Nephron (organoid): ENCODE results near the gene PCYT1A.

Experiments used
- H3K27ac Mint-ChIP-seq, 3 experiments: 2 replicates each; pipeline ENCODE4 v1.8.0; 2020; ENCODE audit warnings: mixed read lengths in 3 of 3, mild to moderate bottlenecking in 2 of 3, moderate library complexity in 1 of 3
- H3K27me3 Mint-ChIP-seq: 2 replicates; pipeline ENCODE4 v1.8.0; 2021; ENCODE audit warnings: low read depth, mild to moderate bottlenecking, moderate library complexity, mixed read lengths
- H3K36me3 Mint-ChIP-seq: 2 replicates; pipeline ENCODE4 v1.8.0; 2020; ENCODE audit warnings: low read depth, mixed read lengths
- H3K4me1 Mint-ChIP-seq: 2 replicates; pipeline ENCODE4 v1.8.0; 2020; ENCODE audit warnings: mixed read lengths
- H3K4me3 Mint-ChIP-seq, 3 experiments: 2 replicates each; pipeline ENCODE4 v1.8.0; 2020; ENCODE audit warnings: mild to moderate bottlenecking in 3 of 3, mixed read lengths in 3 of 3, moderate library complexity in 2 of 3
- H3K9me3 Mint-ChIP-seq: 2 replicates; pipeline ENCODE4 v1.8.0; 2020; ENCODE audit warnings: mixed read lengths
- TF ChIP-seq, protein P1 (sequence below), 3 experiments: fragments of 200-600 bp; sonication (generic); IDR thresholded peaks; one replicate each; pipeline ENCODE4 v1.5.0; 2021; ENCODE audit warnings: antibody characterized with exemption in 3 of 3; ENCODE audit not compliant: unreplicated experiment in 3 of 3

Gene PCYT1A

DNA sequence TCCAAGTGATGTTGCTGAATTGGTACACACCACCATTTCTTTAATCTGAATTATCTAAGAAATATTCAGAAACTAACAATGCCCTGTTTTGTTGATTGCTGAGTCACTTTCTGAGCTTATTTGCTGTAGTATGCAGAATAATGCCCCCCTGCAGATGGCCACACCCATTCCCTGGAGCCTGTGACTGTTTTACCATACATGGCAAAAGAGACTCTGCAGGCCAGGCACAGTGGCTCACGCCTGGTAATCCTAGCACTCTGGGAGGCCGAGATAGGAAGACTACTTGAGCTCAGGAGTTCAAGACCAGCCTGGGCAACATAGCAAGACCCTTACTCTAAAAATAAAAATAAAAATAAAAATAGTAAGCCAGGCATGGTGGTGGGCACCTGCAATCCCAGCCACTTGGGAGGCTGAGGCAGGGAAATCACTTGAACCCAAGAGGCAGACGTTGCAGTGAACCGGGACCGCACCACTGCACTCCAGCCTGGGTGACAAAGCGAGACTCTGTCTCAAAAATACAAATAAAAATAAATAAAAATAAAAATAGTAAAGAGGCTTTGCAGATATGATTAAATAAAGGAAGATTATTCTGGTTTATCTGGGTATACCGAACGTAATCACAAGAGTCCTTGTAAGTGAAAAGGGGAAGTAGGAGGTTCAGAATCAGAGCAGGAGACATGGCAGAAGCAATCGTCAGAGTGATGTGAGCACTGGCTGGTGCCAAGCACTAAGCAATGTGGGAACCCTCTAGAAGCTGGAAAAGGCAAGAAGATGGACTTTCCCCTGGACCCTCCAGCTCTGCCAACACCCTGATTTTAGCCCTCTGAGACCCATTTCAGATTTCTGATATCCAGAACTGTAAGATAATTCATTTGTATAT lies 19.0 kb downstream of the PCYT1A start:
- Mint-ChIP-seq H3K27ac (no peak overlapping the region), H3K4me1 (no peaks in the 10 kb centered on the region), H3K9me3 (no peaks in the 10 kb centered on the region), H3K36me3 (peaks cover 43% of the 10 kb centered on the region), H3K4me3 (no peak overlapping the region), H3K27me3 (no peaks in the 10 kb centered on the region)
- TF ChIP-seq, protein P1, sequence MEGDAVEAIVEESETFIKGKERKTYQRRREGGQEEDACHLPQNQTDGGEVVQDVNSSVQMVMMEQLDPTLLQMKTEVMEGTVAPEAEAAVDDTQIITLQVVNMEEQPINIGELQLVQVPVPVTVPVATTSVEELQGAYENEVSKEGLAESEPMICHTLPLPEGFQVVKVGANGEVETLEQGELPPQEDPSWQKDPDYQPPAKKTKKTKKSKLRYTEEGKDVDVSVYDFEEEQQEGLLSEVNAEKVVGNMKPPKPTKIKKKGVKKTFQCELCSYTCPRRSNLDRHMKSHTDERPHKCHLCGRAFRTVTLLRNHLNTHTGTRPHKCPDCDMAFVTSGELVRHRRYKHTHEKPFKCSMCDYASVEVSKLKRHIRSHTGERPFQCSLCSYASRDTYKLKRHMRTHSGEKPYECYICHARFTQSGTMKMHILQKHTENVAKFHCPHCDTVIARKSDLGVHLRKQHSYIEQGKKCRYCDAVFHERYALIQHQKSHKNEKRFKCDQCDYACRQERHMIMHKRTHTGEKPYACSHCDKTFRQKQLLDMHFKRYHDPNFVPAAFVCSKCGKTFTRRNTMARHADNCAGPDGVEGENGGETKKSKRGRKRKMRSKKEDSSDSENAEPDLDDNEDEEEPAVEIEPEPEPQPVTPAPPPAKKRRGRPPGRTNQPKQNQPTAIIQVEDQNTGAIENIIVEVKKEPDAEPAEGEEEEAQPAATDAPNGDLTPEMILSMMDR (IDR thresholded peaks at IDR 0.05; ENCODE audit: unreplicated experiment in 3 of 3) = no peak

DNA sequence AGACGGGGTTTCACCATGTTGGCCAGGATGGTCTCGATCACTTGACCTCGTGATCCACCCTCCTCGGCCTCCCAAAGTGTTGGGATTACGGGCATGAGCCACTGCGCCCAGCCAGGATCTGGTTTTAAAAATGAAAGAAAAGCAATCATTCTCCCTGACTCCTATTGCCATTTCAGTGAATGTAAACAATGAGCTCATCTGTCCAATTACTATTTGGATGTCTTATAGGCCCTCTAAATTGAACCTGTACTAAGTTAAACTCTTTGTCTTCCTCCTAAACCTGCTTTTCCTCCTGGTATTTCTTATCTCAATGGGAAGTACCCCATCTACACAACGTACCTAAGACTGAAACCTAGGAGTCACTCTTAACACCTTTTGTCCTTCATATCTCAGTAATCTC lies 23.7 kb downstream of the PCYT1A start:
- Mint-ChIP-seq H3K4me3 (no peak overlapping the region), H3K27ac (no peak overlapping the region), H3K4me1 (no peaks in the 10 kb centered on the region), H3K27me3 (no peaks in the 10 kb centered on the region), H3K36me3 (peaks cover 44% of the 10 kb centered on the region), H3K9me3 (no peaks in the 10 kb centered on the region)
- TF ChIP-seq, protein P1 (IDR thresholded peaks at IDR 0.05; ENCODE audit: unreplicated experiment in 3 of 3) = no peak

DNA sequence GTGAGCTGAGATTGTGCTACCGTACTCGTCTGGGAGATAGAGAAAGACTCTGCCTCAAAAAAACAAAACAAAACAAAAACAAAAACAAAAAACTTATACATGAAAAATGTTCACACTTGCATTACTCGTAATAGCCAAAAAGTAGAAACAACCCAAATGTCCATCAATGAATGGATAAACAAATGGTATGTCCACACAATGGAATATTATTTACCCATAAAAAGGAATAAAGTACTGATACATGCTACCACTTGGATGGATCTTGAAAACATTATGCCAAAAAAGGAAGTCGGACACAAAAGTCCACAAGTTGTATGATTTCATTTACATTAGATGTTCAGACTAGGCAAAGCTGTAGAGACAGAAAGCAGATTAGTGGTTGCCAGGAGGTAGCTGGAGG lies 26.7 kb downstream of the PCYT1A start:
- Mint-ChIP-seq H3K4me1 (no peaks in the 10 kb centered on the region), H3K36me3 (peaks cover 40% of the 10 kb centered on the region), H3K27me3 (no peaks in the 10 kb centered on the region), H3K27ac (no peak overlapping the region), H3K9me3 (no peaks in the 10 kb centered on the region), H3K4me3 (no peak overlapping the region)
- TF ChIP-seq, protein P1 (IDR thresholded peaks at IDR 0.05; ENCODE audit: unreplicated experiment in 3 of 3) = no peak

DNA sequence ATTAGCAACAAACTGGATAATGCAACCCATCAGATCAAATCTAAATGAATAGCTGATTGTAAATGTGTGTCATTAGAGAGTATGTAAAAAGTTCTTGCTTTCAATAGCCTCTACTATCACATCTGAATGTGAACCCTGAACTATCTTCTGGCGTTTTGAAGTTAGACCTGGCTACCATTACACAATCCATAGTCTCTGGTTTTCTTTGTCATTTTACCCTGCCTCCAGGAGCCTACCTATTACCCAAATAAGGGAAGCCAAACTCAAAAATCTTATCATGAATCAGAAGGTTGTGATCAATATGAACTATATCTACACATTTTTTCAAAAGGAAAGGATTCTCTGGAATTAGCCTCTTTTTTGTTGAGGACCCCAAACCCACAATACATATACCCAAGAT lies 31.8 kb downstream of the PCYT1A start:
- Mint-ChIP-seq H3K4me3 (no peak overlapping the region), H3K27me3 (no peaks in the 10 kb centered on the region), H3K27ac (no peak overlapping the region), H3K4me1 (no peaks in the 10 kb centered on the region), H3K9me3 (no peaks in the 10 kb centered on the region), H3K36me3 (peaks cover 25% of the 10 kb centered on the region)
- TF ChIP-seq, protein P1 (IDR thresholded peaks at IDR 0.05; ENCODE audit: unreplicated experiment in 3 of 3) = no peak

DNA sequence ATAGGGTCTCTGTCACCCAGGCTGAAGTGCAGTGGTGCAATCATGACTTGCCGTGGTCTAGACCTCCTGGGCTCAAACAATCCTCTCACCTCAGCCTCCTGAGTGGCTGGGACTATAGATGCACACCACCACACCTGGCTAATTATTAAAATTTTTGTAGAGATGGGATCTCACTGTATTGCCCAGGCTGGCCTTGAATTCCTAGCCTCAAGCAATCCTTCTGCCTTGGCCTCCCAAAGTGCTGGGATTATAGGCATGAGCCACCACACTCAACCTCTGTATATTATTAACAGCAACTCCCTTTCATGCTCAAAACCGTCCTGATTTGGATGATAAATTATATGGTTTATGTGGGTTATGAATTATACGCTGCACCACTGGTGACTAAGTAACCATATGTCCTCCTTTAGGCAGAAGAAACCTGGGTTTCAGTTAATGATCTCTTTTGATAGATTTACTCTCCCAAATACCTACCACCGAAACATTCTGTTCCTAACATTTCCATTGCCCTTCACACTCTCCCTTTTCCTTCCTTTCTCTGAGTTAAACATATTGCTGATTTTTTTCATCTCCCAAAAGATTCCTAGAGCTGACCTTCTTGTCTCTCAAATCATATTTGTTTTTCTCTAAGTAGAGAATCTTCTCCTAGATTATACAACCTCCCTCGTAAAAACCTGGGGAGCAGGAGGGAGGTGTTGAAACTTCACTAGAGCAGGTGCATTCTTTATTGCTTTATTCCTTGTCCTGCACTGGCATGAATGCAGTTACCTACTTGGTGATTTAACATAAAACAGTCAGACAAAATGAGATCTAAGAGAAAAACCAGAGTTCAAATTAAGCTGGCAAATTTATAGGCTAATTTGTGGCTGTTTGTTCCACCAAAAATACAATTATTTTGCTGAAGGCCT lies 32.9 kb downstream of the PCYT1A start:
- H3K27me3 Mint-ChIP-seq = no peaks in the 10 kb centered on the region
- H3K4me1 Mint-ChIP-seq = no peaks in the 10 kb centered on the region
- TF ChIP-seq, protein P1 (IDR thresholded peaks at IDR 0.05; ENCODE audit: unreplicated experiment in 3 of 3) = no peak
- H3K36me3 Mint-ChIP-seq = peaks cover 26% of the 10 kb centered on the region
- no peaks in the 10 kb centered on the region for H3K9me3 Mint-ChIP-seq
- H3K27ac Mint-ChIP-seq = no peak overlapping the region
- H3K4me3 Mint-ChIP-seq = no peak overlapping the region
